GM12873 (cell line): Measurements from ENCODE around the gene FXYD4.

ENCODE experiments used
- TF ChIP-seq, protein P1 (sequence below): IDR thresholded peaks from 2 replicates; pipeline ENCODE4 v1.5.1; 2012; ENCODE audit warnings: low read depth, mild to moderate bottlenecking, moderate library complexity, low read length, control low read depth; ENCODE audit not compliant: insufficient read depth; ENCODE audit errors: missing control alignments

The FXYD4 gene

DNA sequence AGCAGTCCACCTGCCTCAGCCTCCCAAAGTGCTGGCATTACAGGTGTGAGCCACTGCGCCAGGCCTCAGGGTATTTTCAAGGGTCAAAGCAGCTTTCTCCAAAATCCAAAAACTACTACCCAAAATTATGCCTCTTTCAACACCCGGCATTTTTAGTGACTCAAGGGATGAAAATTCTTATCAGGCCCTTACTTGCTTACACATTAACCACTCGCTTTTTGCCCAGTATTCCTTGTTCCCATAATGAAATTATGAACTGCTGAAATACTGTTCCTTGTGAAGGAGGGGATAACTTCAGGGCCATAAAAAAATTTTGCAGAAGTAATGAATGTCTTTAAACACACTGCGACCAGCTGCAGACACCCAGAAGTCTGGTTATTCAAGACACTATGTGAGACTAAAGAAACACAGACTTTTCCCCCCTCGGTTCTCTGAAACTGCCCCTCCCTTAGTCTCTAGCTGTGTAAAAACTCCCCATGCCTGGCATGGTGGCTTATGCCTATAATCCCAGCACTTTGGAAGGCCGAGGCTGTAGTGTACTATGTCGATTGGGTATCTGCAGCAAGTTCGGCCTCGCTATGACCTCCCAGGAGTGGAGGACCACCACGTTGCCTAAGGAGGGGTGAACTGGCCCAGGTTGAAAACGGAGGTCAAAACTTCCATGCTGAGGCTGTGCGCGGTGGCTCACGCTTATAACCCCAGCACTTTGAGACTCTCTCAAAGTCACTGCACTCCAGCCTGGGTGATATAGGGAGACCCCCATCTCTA, 12.0 kb downstream of the FXYD4 start:
- TF ChIP-seq, protein P1, sequence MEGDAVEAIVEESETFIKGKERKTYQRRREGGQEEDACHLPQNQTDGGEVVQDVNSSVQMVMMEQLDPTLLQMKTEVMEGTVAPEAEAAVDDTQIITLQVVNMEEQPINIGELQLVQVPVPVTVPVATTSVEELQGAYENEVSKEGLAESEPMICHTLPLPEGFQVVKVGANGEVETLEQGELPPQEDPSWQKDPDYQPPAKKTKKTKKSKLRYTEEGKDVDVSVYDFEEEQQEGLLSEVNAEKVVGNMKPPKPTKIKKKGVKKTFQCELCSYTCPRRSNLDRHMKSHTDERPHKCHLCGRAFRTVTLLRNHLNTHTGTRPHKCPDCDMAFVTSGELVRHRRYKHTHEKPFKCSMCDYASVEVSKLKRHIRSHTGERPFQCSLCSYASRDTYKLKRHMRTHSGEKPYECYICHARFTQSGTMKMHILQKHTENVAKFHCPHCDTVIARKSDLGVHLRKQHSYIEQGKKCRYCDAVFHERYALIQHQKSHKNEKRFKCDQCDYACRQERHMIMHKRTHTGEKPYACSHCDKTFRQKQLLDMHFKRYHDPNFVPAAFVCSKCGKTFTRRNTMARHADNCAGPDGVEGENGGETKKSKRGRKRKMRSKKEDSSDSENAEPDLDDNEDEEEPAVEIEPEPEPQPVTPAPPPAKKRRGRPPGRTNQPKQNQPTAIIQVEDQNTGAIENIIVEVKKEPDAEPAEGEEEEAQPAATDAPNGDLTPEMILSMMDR: no peak

DNA sequence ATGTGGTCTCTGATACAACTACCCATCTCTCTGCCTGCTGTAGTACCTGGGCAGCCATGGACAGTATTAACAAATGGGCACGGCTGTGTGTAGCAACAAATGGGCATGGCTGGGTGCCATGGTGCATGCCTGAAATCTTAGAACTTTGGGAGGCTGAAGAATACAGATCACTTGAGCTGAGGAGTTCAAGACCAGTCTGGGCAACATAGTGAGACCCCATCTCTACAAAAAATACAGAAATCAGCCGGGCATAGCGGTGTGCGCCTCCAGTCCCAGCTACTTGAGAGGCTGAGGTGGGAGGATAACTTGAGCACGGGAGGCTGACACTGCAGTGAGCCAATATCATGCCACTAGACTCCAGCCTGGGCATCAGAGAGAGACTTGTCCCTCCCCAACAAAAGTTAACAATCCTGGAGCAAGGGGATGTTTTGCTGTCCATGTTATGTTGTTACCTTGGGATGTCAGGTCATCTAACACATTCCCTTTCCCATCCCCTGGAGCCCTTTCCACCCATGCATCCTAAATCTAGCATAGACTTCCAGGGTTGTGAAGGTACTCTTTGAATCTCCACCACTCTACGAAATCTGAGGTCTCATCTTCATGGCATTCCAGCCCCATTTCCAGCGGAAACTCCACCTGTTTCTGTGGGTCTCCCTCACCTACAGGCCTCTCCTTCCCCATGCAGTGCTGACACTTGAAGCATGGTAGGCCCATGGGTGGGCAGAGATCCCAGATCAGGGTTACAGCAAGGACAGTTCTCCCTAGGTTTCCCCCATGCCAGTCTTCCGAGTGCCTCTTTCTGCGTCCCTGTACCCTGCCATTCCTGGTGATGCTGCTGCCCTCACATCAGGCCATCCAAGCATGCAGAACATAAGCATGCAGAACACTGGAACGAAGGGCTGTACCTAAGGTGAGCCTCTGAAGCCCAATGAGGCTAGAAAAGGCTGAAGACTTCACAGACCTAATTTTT, 13.1 kb downstream of the FXYD4 start:
- TF ChIP-seq, protein P1: no peak

DNA sequence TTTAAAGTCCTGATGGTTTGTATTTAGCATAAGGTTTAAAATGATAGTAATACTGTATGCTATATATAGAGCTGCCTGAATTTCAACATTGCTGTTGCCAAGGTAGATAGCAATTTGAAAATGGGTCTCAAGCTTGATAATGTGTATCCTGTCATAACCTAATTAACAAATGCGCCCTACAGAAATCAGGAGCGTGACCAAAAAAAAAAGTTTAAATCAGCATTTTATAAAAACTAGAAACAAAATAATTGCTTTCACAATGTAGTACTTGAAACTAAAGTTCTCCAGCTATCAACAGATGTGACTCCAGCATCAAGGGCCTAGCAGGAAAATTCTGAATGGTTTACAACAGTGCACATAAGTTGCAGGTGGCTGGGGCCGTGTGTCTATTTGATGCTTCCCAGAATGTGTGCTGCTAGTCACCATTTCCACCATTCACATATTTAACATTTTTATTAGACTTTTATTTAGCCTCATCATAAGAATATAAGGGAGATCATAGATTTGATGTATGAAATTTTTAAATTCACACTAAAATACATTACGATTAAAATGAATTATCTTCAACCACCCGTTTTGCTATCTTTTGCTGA, 14.1 kb downstream of the FXYD4 start:
- TF ChIP-seq, protein P1: no peak

DNA sequence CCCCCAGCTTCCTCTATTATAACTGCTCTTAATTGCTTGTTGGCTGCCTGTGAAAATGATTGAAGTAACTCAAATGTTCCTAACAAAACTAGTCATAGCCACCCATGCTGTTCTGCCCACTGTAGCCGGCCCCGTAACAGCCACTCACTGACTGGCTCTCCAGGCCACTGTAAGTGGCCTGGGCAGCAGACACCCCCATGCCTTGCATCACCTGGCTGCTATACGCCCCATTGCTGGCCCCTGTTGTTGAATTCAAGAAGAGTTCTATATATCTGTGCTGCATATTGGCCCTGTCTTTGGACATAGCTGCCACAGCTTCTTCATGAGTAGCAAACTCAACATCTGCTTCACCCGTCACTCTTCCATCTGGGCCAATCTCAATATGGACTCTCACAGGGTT, 15.1 kb downstream of the FXYD4 start:
- TF ChIP-seq, protein P1: no peak

DNA sequence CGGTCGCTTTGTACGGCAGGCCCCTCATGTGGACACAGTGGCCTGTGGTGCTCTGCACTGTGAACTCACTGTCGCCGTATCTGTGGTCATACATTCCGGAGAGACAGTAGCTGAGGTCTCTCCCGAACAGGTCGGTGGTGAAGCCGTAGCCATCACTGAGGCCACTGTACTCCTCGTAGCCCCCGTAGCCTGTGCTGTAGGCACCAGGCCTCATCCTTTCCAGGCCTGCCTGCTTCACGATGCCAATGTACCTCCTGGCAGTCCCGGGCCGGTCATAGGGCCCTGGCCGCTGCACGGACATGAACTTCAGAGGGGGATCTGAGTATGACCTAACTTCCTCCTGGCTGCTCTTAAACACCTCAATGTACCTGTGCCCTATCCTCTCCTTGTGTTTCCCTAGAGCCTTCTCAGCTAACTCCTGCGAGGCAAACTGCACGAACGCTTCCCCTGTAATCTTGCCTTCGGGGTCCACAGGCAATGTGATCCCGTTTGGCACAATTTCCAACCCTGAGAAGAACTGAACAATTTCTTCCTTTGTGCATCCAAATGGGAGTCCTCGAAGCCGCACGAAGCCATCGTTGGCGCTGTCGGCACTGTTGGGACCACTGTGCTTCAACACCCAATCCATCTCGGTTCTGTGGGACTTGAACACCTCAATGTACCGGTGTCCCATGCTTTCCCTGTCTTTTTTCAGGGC, 15.7 kb downstream of the FXYD4 start:
- TF ChIP-seq, protein P1: no peak

DNA sequence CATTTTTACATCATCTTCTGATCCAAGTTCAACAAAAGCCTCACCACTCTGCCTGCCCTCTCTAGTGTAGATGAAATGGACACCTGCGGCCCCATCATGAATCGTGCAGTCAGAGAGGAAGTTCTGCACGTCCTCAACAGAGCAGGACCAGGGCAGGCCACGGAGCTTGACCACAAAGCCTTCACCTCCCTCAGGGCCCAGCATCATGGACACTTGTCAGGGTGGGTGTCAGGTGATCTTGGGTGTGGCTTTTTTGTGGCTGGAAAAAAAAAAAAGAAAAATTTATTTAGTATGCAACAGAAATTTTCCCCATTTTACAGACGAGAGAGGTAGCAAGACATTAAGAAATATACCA, 16.2 kb downstream of the FXYD4 start:
- TF ChIP-seq, protein P1: no peak

DNA sequence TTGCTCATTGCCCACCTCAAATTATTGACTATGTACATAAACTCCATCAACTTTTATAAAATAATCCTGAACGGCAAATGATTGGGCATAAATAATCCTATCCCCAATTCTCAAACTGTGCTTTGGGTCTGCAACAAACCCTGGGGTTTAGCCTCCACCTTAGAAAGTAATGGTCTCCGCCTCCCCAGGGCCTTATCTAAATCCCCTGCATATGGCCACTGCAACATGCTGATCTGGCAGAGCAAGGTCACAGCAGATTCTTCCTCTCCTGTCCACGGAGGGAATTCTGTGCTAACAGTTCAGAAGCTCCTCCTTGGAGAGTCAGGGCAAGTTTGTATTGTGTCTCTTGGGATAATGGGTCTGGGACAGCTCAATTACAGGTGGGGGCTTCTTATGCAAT, 18.4 kb downstream of the FXYD4 start:
- TF ChIP-seq, protein P1: no peak
